ENCODE data around the gene DYNAP. TPM values are rescaled to one million over a fixed set of nuclear protein-coding genes. Genes with fewer than 3 reads are reported as not detected.

Gene DYNAP
- total RNA-seq, 2 experiments from 2014 or later, result not detected

- H3K36me3 Mint-ChIP-seq (ENCODE audit: low read depth), result no peaks in the 10 kb centered on the region
- Histone ChIP-seq H3K4me3 (ENCODE audit: low read length) (no peak overlapping the region), H3K27ac (ENCODE audit: low read depth in 1 of 2, low read length in 2 of 2) (no peak overlapping the region), H3K9me3 (ENCODE audit: control insufficient read depth in 1 of 2, insufficient read depth in 1 of 2, low read length in 2 of 2) (no peaks in the 10 kb centered on the region), H3K36me3 (ENCODE audit: insufficient read depth, low read length) (no peaks in the 10 kb centered on the region), H3K27me3 (ENCODE audit: control insufficient read depth in 1 of 2, insufficient read depth in 2 of 2, low read length in 2 of 2) (no peaks in the 10 kb centered on the region), H3K4me1 (ENCODE audit: insufficient read depth, low read length) (no peaks in the 10 kb centered on the region)
- intact Hi-C loops (cut with DNase I, micrococcal nuclease), result no loop called here
- no peak overlapping the region for H3K27ac Mint-ChIP-seq
- ATAC-seq (ENCODE audit: poor library complexity) (no peak), DNase-seq (no peak)
- peaks cover 8% of the 10 kb centered on the region for H3K27me3 Mint-ChIP-seq
- no peaks in the 10 kb centered on the region for H3K4me1 Mint-ChIP-seq (ENCODE audit: low read depth)
- no peak for TF ChIP-seq CTCF (IDR thresholded peaks at IDR 0.05)
- H3K4me3 Mint-ChIP-seq, result no peak overlapping the region
- POLR2A ChIA-PET, result no interaction called here
- H3K9me3 Mint-ChIP-seq, result no peaks in the 10 kb centered on the region
- CTCF ChIA-PET, result no interaction called here
Measured at GRCh38 chr18:54636217-54636616, 45.2 kb downstream of the DYNAP start.

- H3K27me3 Mint-ChIP-seq, result peaks cover 9% of the 10 kb centered on the region
- ATAC-seq (ENCODE audit: poor library complexity) (no peak), DNase-seq (no peak)
- Histone ChIP-seq H3K9me3 (ENCODE audit: control insufficient read depth in 1 of 2, insufficient read depth in 1 of 2, low read length in 2 of 2) (no peaks in the 10 kb centered on the region), H3K27ac (ENCODE audit: low read depth in 1 of 2, low read length in 2 of 2) (no peak overlapping the region), H3K4me3 (ENCODE audit: low read length) (no peak overlapping the region), H3K36me3 (ENCODE audit: insufficient read depth, low read length) (no peaks in the 10 kb centered on the region), H3K27me3 (ENCODE audit: control insufficient read depth in 1 of 2, insufficient read depth in 2 of 2, low read length in 2 of 2) (peaks cover 0 to 4% of the 10 kb centered on the region in 2 experiments), H3K4me1 (ENCODE audit: insufficient read depth, low read length) (no peaks in the 10 kb centered on the region)
- no peaks in the 10 kb centered on the region for H3K9me3 Mint-ChIP-seq
- no peak for TF ChIP-seq CTCF (IDR thresholded peaks at IDR 0.05)
- CTCF ChIA-PET, result no interaction called here
- no peaks in the 10 kb centered on the region for H3K36me3 Mint-ChIP-seq (ENCODE audit: low read depth)
- POLR2A ChIA-PET, result no interaction called here
- no peak overlapping the region for H3K27ac Mint-ChIP-seq
- intact Hi-C loops (cut with DNase I, micrococcal nuclease), result no loop called here
- no peaks in the 10 kb centered on the region for H3K4me1 Mint-ChIP-seq (ENCODE audit: low read depth)
- H3K4me3 Mint-ChIP-seq, result no peak overlapping the region
Measured at GRCh38 chr18:54641734-54642133, 50.7 kb downstream of the DYNAP start.

- DNase-seq, result no peak
- intact Hi-C loops (cut with DNase I, micrococcal nuclease), result no loop called here
- ChIA-PET CTCF (no interaction called here), POLR2A (no interaction called here)
- H3K27ac ChIP-seq (ENCODE audit: low read depth in 1 of 2, low read length in 2 of 2), result no peak overlapping the region
- H3K36me3 ChIP-seq (ENCODE audit: insufficient read depth, low read length), result no peaks in the 10 kb centered on the region
- Mint-ChIP-seq H3K36me3 (ENCODE audit: low read depth) (no peaks in the 10 kb centered on the region), H3K4me3 (no peak overlapping the region), H3K4me1 (ENCODE audit: low read depth) (no peaks in the 10 kb centered on the region), H3K27ac (no peak overlapping the region), H3K9me3 (no peaks in the 10 kb centered on the region), H3K27me3 (peaks cover 3% of the 10 kb centered on the region)
- ATAC-seq (ENCODE audit: poor library complexity), result no peak
- TF ChIP-seq CTCF (IDR thresholded peaks at IDR 0.05), result no peak
- no peak overlapping the region for H3K4me3 ChIP-seq (ENCODE audit: low read length)
- peaks cover 0 to 4% of the 10 kb centered on the region in 2 experiments for H3K27me3 ChIP-seq (ENCODE audit: control insufficient read depth in 1 of 2, insufficient read depth in 2 of 2, low read length in 2 of 2)
- H3K9me3 ChIP-seq (ENCODE audit: control insufficient read depth in 1 of 2, insufficient read depth in 1 of 2, low read length in 2 of 2), result no peaks in the 10 kb centered on the region
- no peaks in the 10 kb centered on the region for H3K4me1 ChIP-seq (ENCODE audit: insufficient read depth, low read length)
Measured at GRCh38 chr18:54647176-54647575, 56.1 kb downstream of the DYNAP start.

Other genes with a start within 250 kb of the DYNAP start
- not detected for gene STARD6, start 233.4 kb upstream of the DYNAP start, total RNA-seq
- gene C18orf54, start 233.3 kb upstream of the DYNAP start, total RNA-seq, result under 1 TPM; 0.44 to 0.47 TPM
- 1 to 10 TPM; 2.4 to 2.5 TPM for gene RAB27B, start 237.2 kb downstream of the DYNAP start, total RNA-seq